Lower leg skin (tissue), 4 donors: Measurements from ENCODE around the gene HMOX2. TPM values are rescaled to one million over a fixed set of nuclear protein-coding genes. Genes with fewer than 3 reads are reported as not detected.

Experiments
- DNase-seq, 2 donors: peaks; one replicate each; pipeline ENCODE4 v3.0.0-alpha.2; 2019; ENCODE audit warnings: low spot score in 2 of 2
- H3K4me3 ChIP-seq: fragments of 200-600 bp; sonication (generic); 2 replicates; pipeline ENCODE4 v1.5.1; 2017; ENCODE audit warnings: mild to moderate bottlenecking, low read depth; ENCODE audit not compliant: poor library complexity, severe bottlenecking
- CTCF ChIP-seq, 3 donors: fragments of 450-650 bp; IDR thresholded peaks; one replicate each; pipeline ENCODE4 v1.5.1; 2016; ENCODE audit warnings: antibody characterized with exemption in 3 of 3, mild to moderate bottlenecking in 3 of 3, moderate library complexity in 2 of 3
- POLR2A ChIP-seq, 2 donors: fragments of 450-650 bp; IDR thresholded peaks; one replicate each; pipeline ENCODE4 v1.6.1; 2016 to 2017; ENCODE audit warnings: antibody characterized with exemption in 2 of 2, mild to moderate bottlenecking in 1 of 2, moderate library complexity in 1 of 2
- WGBS, 2 donors: methylation state at CpG; one replicate each; pipeline ENCODE4 v1.1.5; 2018; 5-methylcytosine and 5-hydroxymethylcytosine counted together
- intact Hi-C: fragments of 100-400 bp; cut with DNase I; formaldehyde crosslinking; loops from one replicate; pipeline ENCODE4 v1.15.0; 2023; ENCODE audit warnings: low total_unique reads
- total RNA-seq, 4 donors: library from RNA; depleted of rRNA; stranded (reverse); fragments of >200 nt; gene quantifications; one replicate each; pipeline ENCODE4 v1.1.0, GENCODE V29; 2016

The HMOX2 gene
- total RNA-seq, 4 donors from 2014 or later, result 48.8 to 70.6 (median 59.0) TPM

DNA sequence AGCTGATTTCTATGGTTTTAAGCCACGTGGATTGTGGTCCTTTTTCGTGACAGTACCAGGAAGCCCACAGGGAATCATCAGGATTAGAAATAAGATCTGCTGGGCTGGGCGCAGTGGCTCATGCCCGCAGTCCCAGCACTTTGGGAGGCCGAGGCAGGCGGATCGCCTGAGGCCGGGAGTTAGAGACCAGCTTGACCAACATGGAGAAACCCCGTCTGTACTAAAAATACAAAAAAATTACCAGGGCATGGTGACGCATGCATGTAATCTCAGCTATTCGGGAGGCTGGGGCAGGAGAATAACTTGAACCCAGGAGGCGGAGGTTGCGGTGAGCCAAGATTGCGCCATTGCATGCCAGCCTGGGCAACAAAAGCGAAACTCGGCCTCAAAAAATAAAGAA lies 8.3 kb upstream of the HMOX2 start:
- intact Hi-C loops, result no loop called here
- no peak for TF ChIP-seq CTCF (IDR thresholded peaks at IDR 0.05)
- TF ChIP-seq POLR2A (IDR thresholded peaks at IDR 0.05), result no peak
- H3K4me3 ChIP-seq, result no peak overlapping the region
- WGBS, 2 donors, result 92 to 95% methylated on average over 16 of the region's 16 CpGs
- no peak for DNase-seq

- H3K4me3 ChIP-seq, result no peak overlapping the region
- intact Hi-C loops, result no loop called here
- WGBS, 2 donors, result 78 to 89% methylated on average over 10 of the region's 10 CpGs
- TF ChIP-seq CTCF (IDR thresholded peaks at IDR 0.05) (no peak), POLR2A (IDR thresholded peaks at IDR 0.05) (no peak)
- DNase-seq, result no peak
Measured at GRCh38 chr16:4468972-4469371, 7.2 kb upstream of the HMOX2 start.

DNA sequence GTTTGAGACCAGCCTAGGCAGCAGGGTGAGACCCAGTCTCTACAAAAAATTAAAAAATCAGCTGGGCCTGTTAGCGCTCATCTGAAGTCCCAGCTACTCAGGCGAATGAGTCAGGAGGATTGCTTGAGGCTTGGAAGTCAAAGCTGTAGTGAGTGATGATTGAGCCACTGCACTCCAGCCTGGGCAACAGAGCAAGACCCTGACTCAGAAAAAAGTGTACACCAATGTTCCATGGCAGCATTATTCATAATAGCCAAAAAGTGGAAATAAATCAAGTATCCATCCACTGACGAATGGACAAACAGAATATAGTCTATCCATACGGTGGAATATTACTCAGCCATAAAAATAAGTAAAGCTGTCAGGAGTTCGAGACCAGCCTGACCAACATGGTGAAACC lies 4.3 kb upstream of the HMOX2 start:
- DNase-seq, result no peak
- TF ChIP-seq POLR2A (IDR thresholded peaks at IDR 0.05), result no peak
- no peak for TF ChIP-seq CTCF (IDR thresholded peaks at IDR 0.05)
- no peak overlapping the region for H3K4me3 ChIP-seq
- intact Hi-C loops, result no loop called here
- 90 to 94% methylated on average over 5 of the region's 5 CpGs for whole genome bisulfite sequencing, 2 donors

GRCh38 chr16:4472880-4473279 lies 3.3 kb upstream of the HMOX2 start:
- WGBS, 2 donors, result 52 to 63% methylated on average over 4 of the region's 4 CpGs
- intact Hi-C loops, result no loop called here
- no peak for DNase-seq
- TF ChIP-seq POLR2A (IDR thresholded peaks at IDR 0.05), result no peak
- no peak for TF ChIP-seq CTCF (IDR thresholded peaks at IDR 0.05)
- H3K4me3 ChIP-seq, result no peak overlapping the region

DNA sequence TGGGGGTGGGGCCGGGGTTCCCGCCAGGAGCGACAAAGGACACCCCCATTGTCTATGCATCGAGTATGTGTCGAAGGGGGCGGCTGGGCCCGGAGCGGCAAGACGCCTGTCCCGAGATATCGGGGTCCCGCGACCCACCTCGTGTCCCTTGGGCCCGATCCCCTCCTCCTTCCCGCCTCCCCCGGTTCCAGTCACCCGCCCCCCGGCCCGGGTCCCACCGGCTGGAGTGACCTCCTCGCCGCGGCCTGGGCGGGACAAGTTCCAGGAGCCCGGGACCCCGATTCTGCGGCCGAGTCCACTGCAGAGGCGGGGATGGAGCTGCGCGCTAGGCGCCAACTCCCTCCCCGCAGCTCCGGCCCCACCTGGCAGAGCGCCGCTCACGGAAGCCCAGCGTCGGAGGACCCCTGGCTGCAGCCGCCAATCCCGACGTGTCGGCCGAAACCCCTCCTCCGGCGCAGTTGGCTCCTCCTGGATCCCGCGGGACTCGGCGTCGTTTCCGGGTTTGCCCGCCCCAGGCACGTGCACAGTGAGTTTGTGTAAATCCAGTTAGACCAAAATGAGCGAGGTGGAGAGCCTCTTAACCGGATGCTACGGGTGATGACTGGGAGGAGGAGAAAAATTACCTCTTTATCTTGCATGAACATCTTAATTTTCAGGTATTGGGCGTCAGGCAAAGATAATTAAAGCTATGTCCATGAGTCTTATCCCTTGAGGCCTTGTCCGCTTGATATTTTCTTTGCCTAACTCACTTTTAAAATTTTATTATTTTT lies 1.8 kb upstream of the HMOX2 start, which contains the start of gene NMRAL1:
Gene NMRAL1 (minus strand): TSS at position 434 of the 770 bp plus-strand sequence. CDS start 493 bp downstream, outside the sequence.
- TF ChIP-seq POLR2A (IDR thresholded peaks at IDR 0.05) (peak in 1 of 2 donors; percentile 25), CTCF (IDR thresholded peaks at IDR 0.05) (no peak)
- peak; percentile 93 to 98 for DNase-seq
- peak within 1 kb of the TSS; percentile 62 for H3K4me3 ChIP-seq
- WGBS, 2 donors, result 1 to 2% methylated on average over 39 to 57 of the region's 60 CpGs
- intact Hi-C loops, result no loop called here
